Liver (tissue), 9 donors: Measurements from ENCODE around the gene ATP5PF. TPM values are rescaled to one million over a fixed set of nuclear protein-coding genes. Genes with fewer than 3 reads are reported as not detected.

Experiments used
- DNase-seq: peaks from one replicate; pipeline ENCODE4 v3.0.0-alpha.2; 2017; ENCODE audit warnings: low spot score
- H3K27ac ChIP-seq, 2 donors: one replicate each; pipeline ENCODE4 v1.7.0; 2013; ENCODE audit warnings: inconsistent platforms in 2 of 2, low read length in 2 of 2, control low read depth in 1 of 2, low read depth in 1 of 2, mild to moderate bottlenecking in 1 of 2
- H3K27me3 ChIP-seq, 4 donors: one replicate each; pipeline versions ENCODE4 v1.6.1 to v1.7.0; 2013; ENCODE audit warnings: low read length in 3 of 4, inconsistent platforms in 1 of 4, mild to moderate bottlenecking in 1 of 4, moderate library complexity in 1 of 4; ENCODE audit not compliant: control insufficient read depth in 4 of 4, insufficient read depth in 4 of 4
- H3K36me3 ChIP-seq, 4 donors: one replicate each; pipeline versions ENCODE4 v1.6.1 to v1.7.0; 2013; ENCODE audit warnings: low read length in 3 of 4, mild to moderate bottlenecking in 3 of 4, low read depth in 1 of 4, moderate library complexity in 1 of 4; ENCODE audit not compliant: control insufficient read depth in 4 of 4, insufficient read depth in 3 of 4
- H3K4me1 ChIP-seq, 4 donors: one replicate each; pipeline versions ENCODE4 v1.6.1 to v1.7.0; 2013; ENCODE audit warnings: low read length in 3 of 4, mild to moderate bottlenecking in 3 of 4, moderate library complexity in 1 of 4; ENCODE audit not compliant: control insufficient read depth in 4 of 4, insufficient read depth in 4 of 4
- H3K4me3 ChIP-seq, 3 donors: one replicate each; pipeline versions ENCODE4 v1.6.1 to v1.7.0; 2013; ENCODE audit warnings: low read length in 3 of 3, control low read depth in 1 of 3, low read depth in 1 of 3, mild to moderate bottlenecking in 1 of 3
- H3K9ac ChIP-seq, 2 donors: one replicate each; pipeline ENCODE4 v1.7.0; 2013; ENCODE audit warnings: low read length in 2 of 2, mild to moderate bottlenecking in 2 of 2, moderate library complexity in 2 of 2, control low read depth in 1 of 2, low read depth in 1 of 2
- H3K9me3 ChIP-seq, 4 donors: one replicate each; pipeline versions ENCODE4 v1.6.1 to v1.7.0; 2013; ENCODE audit warnings: low read length in 3 of 4; ENCODE audit not compliant: control insufficient read depth in 4 of 4
- ATF3 ChIP-seq: IDR thresholded peaks from 2 replicates; pipeline ENCODE4 v1.6.1; 2016; ENCODE audit warnings: antibody characterized with exemption
- CTCF ChIP-seq: fragments of 150-350 bp; IDR thresholded peaks from 2 replicates; pipeline ENCODE4 v1.5.1; 2017; ENCODE audit warnings: improper control_type of control experiment, low read depth, low read length; ENCODE audit not compliant: missing input control
- EGR1 ChIP-seq, 2 donors: IDR thresholded peaks; 2 replicates each; pipeline ENCODE4 v1.6.1; 2016 to 2018; ENCODE audit warnings: antibody characterized with exemption in 2 of 2, low read depth in 2 of 2
- FOXA2 ChIP-seq: IDR thresholded peaks from 2 replicates; pipeline ENCODE4 v1.6.1; 2016; ENCODE audit warnings: antibody characterized with exemption
- GABPA ChIP-seq, 2 donors: IDR thresholded peaks in 1 of 2; conservative IDR thresholded peaks in 1 of 2; 2 replicates each; pipeline ENCODE4 v1.6.1; 2016; ENCODE audit warnings: antibody characterized with exemption in 2 of 2, mild to moderate bottlenecking in 1 of 2, moderate library complexity in 1 of 2
- HNF4A ChIP-seq, 2 donors: conservative IDR thresholded peaks; 2 replicates each; pipeline ENCODE4 v1.6.1; 2016; ENCODE audit warnings: antibody characterized with exemption in 2 of 2, mild to moderate bottlenecking in 2 of 2
- HNF4G ChIP-seq: IDR thresholded peaks from 2 replicates; pipeline ENCODE4 v1.6.1; 2016; ENCODE audit warnings: antibody characterized with exemption
- MAX ChIP-seq: IDR thresholded peaks from 2 replicates; pipeline ENCODE4 v1.6.1; 2016; ENCODE audit warnings: antibody characterized with exemption
- NR2F2 ChIP-seq: IDR thresholded peaks from 2 replicates; pipeline ENCODE4 v1.6.1; 2016; ENCODE audit warnings: antibody characterized with exemption
- REST ChIP-seq: IDR thresholded peaks from 2 replicates; pipeline ENCODE4 v1.6.1; 2016; ENCODE audit warnings: antibody characterized with exemption, mild to moderate bottlenecking
- RXRA ChIP-seq, 2 donors: IDR thresholded peaks; 2 replicates each; pipeline ENCODE4 v1.6.1; 2017 to 2018; ENCODE audit warnings: antibody characterized with exemption in 2 of 2, mild to moderate bottlenecking in 1 of 2
- SP1 ChIP-seq: IDR thresholded peaks from 2 replicates; pipeline ENCODE4 v1.6.1; 2018; ENCODE audit warnings: antibody characterized with exemption, mild to moderate bottlenecking
- YY1 ChIP-seq: IDR thresholded peaks from 2 replicates; pipeline ENCODE4 v1.6.1; 2016; ENCODE audit warnings: antibody characterized with exemption, mild to moderate bottlenecking
- WGBS: extraction: QIAGEN DNeasy Blood & Tissue Kit; methylation state at CpG from one replicate; pipeline ENCODE4 v1.1.7; 2013; 5-methylcytosine and 5-hydroxymethylcytosine counted together
- polyA plus RNA-seq, 2 donors: library from polyadenylated mRNA; stranded (reverse) in 1 of 2; unstranded in 1 of 2; fragments of 200-250 nt in 1 of 2; fragments of >200 nt in 1 of 2; fragmentation: Nextera tagmentation in 1 of 2; extraction: Ambion mirVana in 1 of 2; gene quantifications; one replicate each; pipeline versions ENCODE4 v1.2.1 to v1.2.3, GENCODE V29; 2013 to 2015
- total RNA-seq, 2 donors: library from RNA; depleted of rRNA; stranded (reverse); fragments of >200 nt; gene quantifications; one replicate each; pipeline ENCODE4 v1.2.3, GENCODE V29; 2014
- donor health status: healthy.
- donor health status: healthy.
- donor health status: healthy.
- donor health status: healthy.
- donor health status: healthy.

Gene ATP5PF
- total and polyA plus RNA-seq, 4 donors: 77.2 to 637 (median 209) TPM

- Histone ChIP-seq H3K27ac (no peak overlapping the region), H3K4me1 (no peaks in the 10 kb centered on the region), H3K9ac (no peak overlapping the region), H3K36me3 (no peaks in the 10 kb centered on the region), H3K9me3 (no peaks in the 10 kb centered on the region), H3K4me3 (no peak overlapping the region), H3K27me3 (no peaks in the 10 kb centered on the region)
- 57% methylated on average over 9 of the region's 9 CpGs for WGBS
- no peak for DNase-seq
- TF ChIP-seq RXRA (IDR thresholded peaks at IDR 0.05): no peak
- TF ChIP-seq SP1: no peak
- TF ChIP-seq YY1: no peak
- TF ChIP-seq GABPA (IDR thresholded peaks at IDR 0.05 in 1 of 2, conservative IDR thresholded peaks at IDR 0.05 in 1 of 2): no peak
- TF ChIP-seq ATF3: no peak
- TF ChIP-seq EGR1 (IDR thresholded peaks at IDR 0.05; ENCODE audit: low read depth in 2 of 2): no peak
- no peak for TF ChIP-seq NR2F2
- TF ChIP-seq HNF4A (conservative IDR thresholded peaks at IDR 0.05): no peak
Observed at GRCh38 chr21:25682382-25682781, 52.3 kb downstream of the ATP5PF start.

- no peaks in the 10 kb centered on the region for H3K9me3 ChIP-seq
- TF ChIP-seq HNF4G: no peak
- no peak for TF ChIP-seq SP1
- TF ChIP-seq GABPA (IDR thresholded peaks at IDR 0.05 in 1 of 2, conservative IDR thresholded peaks at IDR 0.05 in 1 of 2): no peak
- TF ChIP-seq FOXA2: no peak
- TF ChIP-seq REST: no peak
- TF ChIP-seq ATF3: no peak
- TF ChIP-seq EGR1 (IDR thresholded peaks at IDR 0.05; ENCODE audit: low read depth in 2 of 2): no peak
- no peak for TF ChIP-seq MAX
- no peak for TF ChIP-seq CTCF
- no peak overlapping the region for H3K4me3 ChIP-seq
- no peak for DNase-seq
- H3K27ac ChIP-seq: no peak overlapping the region
- H3K27me3 ChIP-seq: no peaks in the 10 kb centered on the region
- H3K4me1 ChIP-seq: no peaks in the 10 kb centered on the region
- no peaks in the 10 kb centered on the region for H3K36me3 ChIP-seq
- no peak overlapping the region for H3K9ac ChIP-seq
Observed at GRCh38 chr21:25676451-25676850, 58.3 kb downstream of the ATP5PF start.

Other genes starting within 250 kb of the ATP5PF start
- gene MRPL39, start 127.4 kb downstream of the ATP5PF start, total RNA-seq: 10 to 100 TPM; 19.2 to 25.7 TPM
- 10 to 100 TPM; 23.1 to 35.7 TPM for gene MRPL39, start 127.4 kb downstream of the ATP5PF start, polyA plus RNA-seq
- gene JAM2, start 95.6 kb downstream of the ATP5PF start, total RNA-seq: 1 to 10 TPM; 1.2 to 1.3 TPM
- gene JAM2, start 95.6 kb downstream of the ATP5PF start, polyA plus RNA-seq: 1 to 10 TPM in 1 of 2 donors, under 1 TPM in 1; 0.89 to 2.0 TPM
- 10 to 100 TPM; 17.3 to 19.4 TPM for gene GABPA, start 68 bp upstream of the ATP5PF start, total RNA-seq
- gene GABPA, start 68 bp upstream of the ATP5PF start, polyA plus RNA-seq: 1 to 10 TPM; 5.4 to 5.7 TPM